HG03457 (cell line): ENCODE data around the gene C2orf69.

Experiments used
- ATAC-seq: cut with Tn5 transposase; IDR thresholded peaks from one replicate; pipeline ENCODE4 v1.9.1; 2021; ENCODE audit warnings: moderate number of reproducible peaks; ENCODE audit not compliant: unreplicated experiment

C2orf69 gene

GRCh38 chr2:199966976-199967375, 55.9 kb downstream of the C2orf69 start:
- ATAC-seq: no peak

- ATAC-seq: no peak
These were observed 57.0 kb downstream of the C2orf69 start for GRCh38 chr2:199968126-199968525.

GRCh38 chr2:199972088-199972626, 61.1 kb downstream of the C2orf69 start:
- ATAC-seq: no peak

DNA sequence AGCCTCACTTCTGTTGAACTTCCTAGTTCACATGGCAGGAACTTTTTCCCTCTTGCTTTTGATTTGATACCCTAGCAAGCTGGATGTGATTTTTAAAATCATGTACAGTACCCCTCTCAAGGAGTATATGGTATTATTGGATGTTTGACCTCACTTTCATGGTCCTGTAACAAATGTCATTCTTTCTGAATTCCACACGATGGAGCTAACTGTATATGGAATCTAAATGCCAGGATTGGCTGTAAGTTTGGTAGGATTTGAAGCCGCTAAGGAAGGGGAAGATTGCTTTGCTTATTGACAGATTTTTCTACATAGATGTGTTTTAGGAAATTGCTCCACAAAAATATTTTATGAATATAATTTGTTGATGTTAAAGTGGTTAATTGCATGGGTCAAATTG, 62.6 kb downstream of the C2orf69 start:
- no peak for ATAC-seq

- no peak for ATAC-seq
These were observed 64.3 kb downstream of the C2orf69 start for GRCh38 chr2:199975273-199975895.
